Measurements from ENCODE around the gene VPS41.

DNA sequence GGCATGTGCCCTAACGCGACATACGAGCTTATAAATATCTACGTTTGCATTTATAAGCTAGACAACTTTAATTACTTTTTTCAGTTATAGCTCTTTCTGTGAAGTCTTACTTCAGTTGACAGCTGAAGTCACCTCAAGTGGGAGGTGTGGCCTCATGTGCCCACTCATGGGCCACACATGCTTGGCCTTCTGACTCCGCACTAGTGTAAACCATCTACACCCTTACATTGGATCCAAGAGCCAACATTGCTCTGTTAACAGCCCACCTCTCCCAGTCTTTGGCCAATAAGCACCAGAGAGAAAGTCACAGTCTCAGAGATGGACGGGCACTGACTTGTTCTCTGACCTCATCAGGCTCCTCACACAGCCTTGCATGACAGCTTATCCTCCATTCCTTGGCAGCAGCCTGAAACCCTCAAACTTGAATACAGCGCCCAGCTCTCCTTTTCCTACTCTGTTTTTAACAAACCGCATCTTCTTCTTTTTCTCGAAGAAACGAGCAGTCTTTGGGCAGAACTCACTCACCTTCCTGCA is 206.9 kb downstream of the VPS41 start:
- no peak for TF ChIP-seq POLR2A (IDR thresholded peaks at IDR 0.05)
- TF ChIP-seq, protein P1, sequence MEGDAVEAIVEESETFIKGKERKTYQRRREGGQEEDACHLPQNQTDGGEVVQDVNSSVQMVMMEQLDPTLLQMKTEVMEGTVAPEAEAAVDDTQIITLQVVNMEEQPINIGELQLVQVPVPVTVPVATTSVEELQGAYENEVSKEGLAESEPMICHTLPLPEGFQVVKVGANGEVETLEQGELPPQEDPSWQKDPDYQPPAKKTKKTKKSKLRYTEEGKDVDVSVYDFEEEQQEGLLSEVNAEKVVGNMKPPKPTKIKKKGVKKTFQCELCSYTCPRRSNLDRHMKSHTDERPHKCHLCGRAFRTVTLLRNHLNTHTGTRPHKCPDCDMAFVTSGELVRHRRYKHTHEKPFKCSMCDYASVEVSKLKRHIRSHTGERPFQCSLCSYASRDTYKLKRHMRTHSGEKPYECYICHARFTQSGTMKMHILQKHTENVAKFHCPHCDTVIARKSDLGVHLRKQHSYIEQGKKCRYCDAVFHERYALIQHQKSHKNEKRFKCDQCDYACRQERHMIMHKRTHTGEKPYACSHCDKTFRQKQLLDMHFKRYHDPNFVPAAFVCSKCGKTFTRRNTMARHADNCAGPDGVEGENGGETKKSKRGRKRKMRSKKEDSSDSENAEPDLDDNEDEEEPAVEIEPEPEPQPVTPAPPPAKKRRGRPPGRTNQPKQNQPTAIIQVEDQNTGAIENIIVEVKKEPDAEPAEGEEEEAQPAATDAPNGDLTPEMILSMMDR (IDR thresholded peaks at IDR 0.05), result no peak
